IMR-90 (cell line): Measurements from ENCODE around the gene STOML2. TPM values are rescaled to one million over a fixed set of nuclear protein-coding genes. Genes with fewer than 3 reads are reported as not detected.

ENCODE experiments used
- ATAC-seq: fragments of 200-7000 bp; cut with Tn5 transposase; 2 replicates; pipeline ENCODE4 v1.9.1; 2020; ENCODE audit warnings: low read depth, mild to moderate bottlenecking, moderate library complexity
- BruUV-seq: library from RNA; stranded (reverse); fragments of 400-500 nt; replicated peaks from 2 replicates; lab custom pipeline; 2021; lab: Mats Ljungman, UMichigan
- CTCF ChIA-PET: fragments of 300-600 bp; formaldehyde crosslinking; extraction: SDS; loops from one replicate; lab custom pipeline; 2021; ENCODE audit warnings: antibody characterized with exemption; lab: Yijun Ruan, JAX
- POLR2A ChIA-PET: fragments of 300-600 bp; sonication (Branson Sonifier 250); formaldehyde crosslinking; loops from one replicate; lab custom pipeline; 2022; ENCODE audit warnings: antibody characterized with exemption; ENCODE audit not compliant: unreplicated experiment; lab: Charles Lee
- DNase-seq: peaks from one replicate; pipeline ENCODE4 v3.0.0; 2013
- H2AFZ ChIP-seq: replicated peaks from 2 replicates; pipeline ENCODE3; 2013; ENCODE audit warnings: low read length, mild to moderate bottlenecking; ENCODE audit not compliant: poor library complexity
- H2AK5ac ChIP-seq: 2 replicates; pipeline ENCODE4 v1.6.1; 2013; ENCODE audit warnings: low read depth, low read length, inconsistent platforms
- H2AK9ac ChIP-seq: replicated peaks from 2 replicates; pipeline ENCODE3; 2013; ENCODE audit warnings: mild to moderate bottlenecking, low read depth, low read length, moderate library complexity; ENCODE audit not compliant: poor library complexity
- H2BK120ac ChIP-seq: 2 replicates; pipeline ENCODE4 v1.6.1; 2013; ENCODE audit warnings: low read depth, low read length, inconsistent platforms
- H2BK15ac ChIP-seq: 3 replicates; pipeline ENCODE4 v1.6.1; 2013; ENCODE audit warnings: low read depth, low read length, inconsistent platforms
- H2BK20ac ChIP-seq: 2 replicates; pipeline ENCODE4 v1.6.1; 2013; ENCODE audit warnings: low read depth, mild to moderate bottlenecking, inconsistent platforms, low read length, moderate library complexity
- H2BK5ac ChIP-seq: 2 replicates; pipeline ENCODE4 v1.6.1; 2013; ENCODE audit warnings: mild to moderate bottlenecking, low read depth, low read length, inconsistent platforms; ENCODE audit not compliant: poor library complexity, severe bottlenecking
- H3K14ac ChIP-seq: replicated peaks from 2 replicates; pipeline ENCODE4 v1.6.1; 2013; ENCODE audit warnings: low read depth, low read length, inconsistent platforms
- H3K18ac ChIP-seq: 2 replicates; pipeline ENCODE4 v1.6.1; 2013; ENCODE audit warnings: low read depth, low read length, control low read depth
- H3K23ac ChIP-seq: 2 replicates; pipeline ENCODE4 v1.6.1; 2013; ENCODE audit warnings: low read depth, low read length, inconsistent platforms
- H3K27ac ChIP-seq: 2 replicates; pipeline ENCODE4 v1.5.1; 2013; ENCODE audit warnings: mild to moderate bottlenecking, control low read depth, low read length; ENCODE audit not compliant: insufficient read depth
- H3K27me3 ChIP-seq: 2 replicates; pipeline ENCODE4 v1.6.1; 2013; ENCODE audit warnings: low read length; ENCODE audit not compliant: control insufficient read depth, insufficient read depth
- H3K36me3 ChIP-seq: 2 replicates; pipeline ENCODE4 v1.6.1; 2013; ENCODE audit warnings: low read length, mixed read lengths; ENCODE audit not compliant: control insufficient read depth, insufficient read depth
- H3K4ac ChIP-seq: 2 replicates; pipeline ENCODE4 v1.6.1; 2013; ENCODE audit warnings: low read depth, low read length, inconsistent platforms
- H3K4me1 ChIP-seq: 2 replicates; pipeline ENCODE4 v1.6.1; 2013; ENCODE audit warnings: low read length, mixed read lengths; ENCODE audit not compliant: control insufficient read depth, insufficient read depth
- H3K4me2 ChIP-seq: 2 replicates; pipeline ENCODE4 v1.6.1; 2013; ENCODE audit warnings: low read depth, mild to moderate bottlenecking, control low read depth, low read length, moderate library complexity
- H3K4me3 ChIP-seq: 2 replicates; pipeline ENCODE4 v1.5.1; 2013; ENCODE audit warnings: low read depth, mild to moderate bottlenecking, control low read depth, low read length, moderate library complexity; ENCODE audit not compliant: insufficient read depth
- H3K56ac ChIP-seq: 2 replicates; pipeline ENCODE4 v1.6.1; 2013; ENCODE audit warnings: low read length, inconsistent platforms; ENCODE audit not compliant: insufficient read depth; ENCODE audit errors: extremely low read depth
- H3K79me1 ChIP-seq, 2 experiments: 2 replicates each; pipeline ENCODE4 v1.6.1; 2013; ENCODE audit warnings: low read length in 2 of 2, inconsistent platforms in 1 of 2, low read depth in 1 of 2
- H3K9ac ChIP-seq: 2 replicates; pipeline ENCODE4 v1.6.1; 2013; ENCODE audit warnings: low read depth, low read length, control low read depth
- H3K9me1 ChIP-seq: 2 replicates; pipeline ENCODE4 v1.6.1; 2013; ENCODE audit warnings: low read length, inconsistent platforms; ENCODE audit not compliant: insufficient read depth
- H3K9me3 ChIP-seq: 2 replicates; pipeline ENCODE4 v1.6.1; 2013; ENCODE audit warnings: low read length; ENCODE audit not compliant: control insufficient read depth, insufficient read depth
- H4K20me1 ChIP-seq: 2 replicates; pipeline ENCODE4 v1.6.1; 2013; ENCODE audit warnings: low read length, inconsistent platforms; ENCODE audit not compliant: insufficient read depth
- H4K5ac ChIP-seq: 2 replicates; pipeline ENCODE4 v1.6.1; 2013; ENCODE audit warnings: mild to moderate bottlenecking, low read depth, low read length, control low read depth
- H4K8ac ChIP-seq, 2 experiments: 2 replicates each; pipeline ENCODE4 v1.6.1; 2013; ENCODE audit warnings: low read depth in 2 of 2, low read length in 2 of 2, control low read depth in 1 of 2, inconsistent platforms in 1 of 2
- H4K91ac ChIP-seq: 2 replicates; pipeline ENCODE4 v1.6.1; 2013; ENCODE audit warnings: low read depth, low read length, inconsistent platforms; ENCODE audit not compliant: insufficient read depth
- BHLHE40 ChIP-seq: fragments of 150-350 bp; IDR thresholded peaks from 2 replicates; pipeline ENCODE4 v1.6.1; 2016; ENCODE audit warnings: mild to moderate bottlenecking, low read depth, low read length
- CEBPB ChIP-seq: IDR thresholded peaks from 2 replicates; pipeline ENCODE4 v1.6.1; 2012; ENCODE audit warnings: low read depth, low read length, improper control_type of control experiment
- CHD1 ChIP-seq: IDR thresholded peaks from 2 replicates; pipeline ENCODE4 v1.6.1; 2012; ENCODE audit warnings: low read depth, low read length, improper control_type of control experiment
- ELK1 ChIP-seq: fragments of 150-350 bp; IDR thresholded peaks from 2 replicates; pipeline ENCODE4 v1.6.1; 2016; ENCODE audit warnings: low read depth, mild to moderate bottlenecking, low read length, moderate library complexity, borderline replicate concordance
- FOS ChIP-seq: fragments of 150-350 bp; IDR thresholded peaks from 2 replicates; pipeline ENCODE4 v1.6.1; 2016; ENCODE audit warnings: low read depth, low read length
- MAFK ChIP-seq: IDR thresholded peaks from 2 replicates; pipeline ENCODE4 v1.6.1; 2012; ENCODE audit warnings: low read depth, low read length, improper control_type of control experiment
- MAZ ChIP-seq: IDR thresholded peaks from 2 replicates; pipeline ENCODE4 v1.6.1; 2012; ENCODE audit warnings: low read depth, mild to moderate bottlenecking, low read length, improper control_type of control experiment, moderate library complexity, borderline replicate concordance
- MXI1 ChIP-seq: IDR thresholded peaks from 2 replicates; pipeline ENCODE4 v1.6.1; 2012; ENCODE audit warnings: low read depth, mild to moderate bottlenecking, low read length, moderate library complexity, borderline replicate concordance
- NFE2L2 ChIP-seq: fragments of 150-350 bp; IDR thresholded peaks from 2 replicates; pipeline ENCODE4 v1.6.1; 2016; ENCODE audit warnings: low read depth, mild to moderate bottlenecking, low read length
- RAD21 ChIP-seq: IDR thresholded peaks from 2 replicates; pipeline ENCODE4 v1.6.1; 2012; ENCODE audit warnings: low read length, improper control_type of control experiment
- RFX5 ChIP-seq: IDR thresholded peaks from 2 replicates; pipeline ENCODE4 v1.8.0; 2012; ENCODE audit warnings: low read depth, mild to moderate bottlenecking, low read length, moderate library complexity
- SMC3 ChIP-seq: fragments of 150-350 bp; IDR thresholded peaks from 2 replicates; pipeline ENCODE4 v1.6.1; 2016; ENCODE audit warnings: low read depth, mild to moderate bottlenecking, antibody characterized with exemption, low read length, moderate library complexity
- USF2 ChIP-seq: fragments of 150-350 bp; IDR thresholded peaks from 2 replicates; pipeline ENCODE4 v1.6.1; 2017; ENCODE audit warnings: mild to moderate bottlenecking, antibody characterized with exemption, low read length, low read depth
- WGBS, 2 experiments: methylation state at CpG; one replicate each; pipeline versions ENCODE4 v1.1.5 to v1.1.7; 2013; ENCODE audit warnings: missing lambda C conversion rate in 2 of 2; ENCODE audit not compliant: insufficient read length in 1 of 2; ENCODE audit errors: extremely low coverage in 2 of 2; 5-methylcytosine and 5-hydroxymethylcytosine counted together
- dilution Hi-C: fragments of 300-500 bp; cut with HindIII; formaldehyde crosslinking; loops from one replicate; pipeline ENCODE4 v1.14.3; 2018; ENCODE audit warnings: low sequenced_read_pairs; ENCODE audit not compliant: unreplicated experiment
- in situ Hi-C: fragments of 300-500 bp; cut with MboI; formaldehyde crosslinking; loops from 3 replicates; pipeline ENCODE4 v1.14.3; 2019; ENCODE audit warnings: low sequenced_read_pairs, inconsistent platforms, mixed read lengths
- intact Hi-C: fragments of 100-400 bp; cut with micrococcal nuclease; formaldehyde crosslinking; loops from 2 replicates; pipeline ENCODE4 v1.10.0; 2022
- polyA plus RNA-seq, 3 experiments: library from polyadenylated mRNA; depleted of rRNA; stranded (reverse); fragments of >200 nt; gene quantifications; 2 replicates each; pipeline ENCODE4 v1.2.3, GENCODE V29; 2012; ENCODE audit warnings: low replicate concordance in 1 of 3
- total RNA-seq: library from RNA; depleted of rRNA; stranded (reverse); fragments of >200 nt; gene quantifications from 2 replicates; pipeline ENCODE4 v1.2.3, GENCODE V29; 2012

STOML2 gene
- total and polyA plus RNA-seq, 2 of the 4 experiments (the other 2 are of a cell fraction) = 177 to 250 TPM

- Histone ChIP-seq H3K18ac (peak within 1 kb of the TSS; percentile 73), H3K36me3 (peaks cover 34% of the 10 kb centered on the region), H4K5ac (peak within 1 kb of the TSS; percentile 96), H2AK9ac (peak within 1 kb of the TSS; percentile 97), H3K9ac (peak within 1 kb of the TSS; percentile 94), H2AK5ac (peak within 1 kb of the TSS; percentile 40), H2BK15ac (no peak within 1 kb of the TSS), H2BK20ac (no peak within 1 kb of the TSS), H3K27ac (peak within 1 kb of the TSS; percentile 87), H2BK5ac (peak within 1 kb of the TSS; percentile 84), H3K4me1 (no peaks in the 10 kb centered on the region), H2BK120ac (peak within 1 kb of the TSS; percentile 63; the same call in 1 of the 2 replicates), H4K20me1 (no peaks in the 10 kb centered on the region), H3K4me2 (peak within 1 kb of the TSS; percentile 91), H3K9me3 (no peaks in the 10 kb centered on the region), H2AFZ (peak within 1 kb of the TSS; percentile 99), H3K9me1 (0 out of 2 replicates have a peak, but pooled peaks cover 7% of the 10 kb centered on the region), H3K4ac (peak within 1 kb of the TSS; percentile 96), H3K27me3 (no peaks in the 10 kb centered on the region), H3K56ac (peak within 1 kb of the TSS; percentile 83), H4K8ac (peak within 1 kb of the TSS; percentile 96 to 99), H4K91ac (peak within 1 kb of the TSS; percentile 92), H3K23ac (peak within 1 kb of the TSS; percentile 89), H3K79me1 (peaks cover 9 to 32% of the 10 kb centered on the region in 2 experiments; a peak in 3 of 4 replicates), H3K4me3 (peak within 1 kb of the TSS; percentile 89), H3K14ac (peak within 1 kb of the TSS; percentile 89)
- intact Hi-C loops = loop anchor here (1.0 to 2.0 kb wide), 2 partner anchors 197 to 335 kb away; no protein-coding TSS in a partner anchor
- peak; percentile 97 for ATAC-seq
- no TSS peak for BruUV-seq
- CTCF ChIA-PET = interaction anchor here (0.6 to 1.4 kb wide), 4 partner anchors 11 to 1071 kb away, joined by 3 to 4 read pairs (median 4); partner anchors contain the start of gene FANCG
- DNase-seq = peak; percentile 76
- 0% methylated on average over 18 of the region's 53 CpGs; no CpG with 5 or more reads in 1 of the 2 experiments for WGBS, 2 experiments
- dilution Hi-C loops = no loop called here
- in situ Hi-C loops = loop anchor here (5.0 kb wide), 1 partner anchor 199 kb away; a partner anchor contains a TSS
- POLR2A ChIA-PET = interaction anchor here (0.8 kb wide), 1 partner anchor 104 kb away, joined by 4 read pairs; no protein-coding TSS in a partner anchor
- TF ChIP-seq ELK1 (no peak), FOS (no peak), CEBPB (no peak), SMC3 (peak; percentile 71), RAD21 (peak; percentile 72), MAFK (no peak), MXI1 (peak; percentile 77; the same call in 1 of the 2 replicates), BHLHE40 (0 out of 2 replicates have a peak, but pooled peaks have one; percentile 2), USF2 (no peak), RFX5 (no peak), CHD1 (peak; percentile 92), NFE2L2 (no peak), MAZ (peak; percentile 38; the same call in 1 of the 2 replicates)
Observed at GRCh38 chr9:35096035-35096849, 6.7 kb downstream of the STOML2 start, which contains the start of gene PIGO. TSS of gene PIGO (minus strand) at chr9:35096591. CDS start at chr9:35095565, 1,026 bp downstream.
